Loucy (cell line): ENCODE measurements around the gene TIMP2.
A peak's percentile ranks its signal among the peaks of the same experiment; 100 is the strongest.

Experiments
- H2AFZ ChIP-seq: fragments of 200-600 bp; sonication (generic); 2 replicates; pipeline ENCODE4 v1.6.0; 2016; ENCODE audit warnings: antibody characterized with exemption, mild to moderate bottlenecking, low read length, moderate library complexity
- H3F3A ChIP-seq: fragments of 200-600 bp; 2 replicates; pipeline ENCODE4 v1.6.0; 2016; ENCODE audit warnings: antibody characterized with exemption, low read depth, mild to moderate bottlenecking
- H3K27me3 ChIP-seq: fragments of 200-600 bp; sonication (generic); 2 replicates; pipeline ENCODE4 v1.6.1; 2014; ENCODE audit warnings: low read length, mild to moderate bottlenecking; ENCODE audit not compliant: insufficient read depth, poor library complexity, severe bottlenecking
- H3K36me3 ChIP-seq: fragments of 200-600 bp; sonication (generic); 2 replicates; pipeline ENCODE4 v1.6.1; 2016; ENCODE audit warnings: low read length; ENCODE audit not compliant: insufficient read depth
- H3K4me1 ChIP-seq: fragments of 200-600 bp; sonication (generic); 2 replicates; pipeline ENCODE4 v1.5.1; 2014; ENCODE audit warnings: low read length, mild to moderate bottlenecking; ENCODE audit not compliant: insufficient read depth, poor library complexity, severe bottlenecking
- H3K4me2 ChIP-seq: fragments of 200-600 bp; sonication (generic); 2 replicates; pipeline ENCODE4 v1.6.0; 2014; ENCODE audit warnings: antibody characterized with exemption, low read length, low read depth, mild to moderate bottlenecking; ENCODE audit not compliant: poor library complexity, severe bottlenecking
- H3K4me3 ChIP-seq: fragments of 200-600 bp; sonication (generic); 2 replicates; pipeline ENCODE4 v1.5.1; 2014; ENCODE audit warnings: low read length, mild to moderate bottlenecking, mixed read lengths; ENCODE audit not compliant: poor library complexity, severe bottlenecking
- H3K79me2 ChIP-seq: fragments of 200-600 bp; sonication (generic); 2 replicates; pipeline ENCODE4 v1.6.1; 2014; ENCODE audit warnings: low read length; ENCODE audit not compliant: insufficient read depth
- H3K9ac ChIP-seq: fragments of 200-600 bp; sonication (generic); 2 replicates; pipeline ENCODE4 v1.6.0; 2014; ENCODE audit warnings: mild to moderate bottlenecking, low read depth, low read length, moderate library complexity; ENCODE audit not compliant: poor library complexity, severe bottlenecking
- H3K9me2 ChIP-seq: fragments of 200-600 bp; sonication (generic); replicated peaks from 2 replicates; pipeline ENCODE4 v1.6.1; 2016; ENCODE audit warnings: low read depth, low read length, mixed read lengths
- H3K9me3 ChIP-seq: fragments of 200-600 bp; sonication (generic); 2 replicates; pipeline ENCODE4 v1.6.1; 2014; ENCODE audit warnings: mild to moderate bottlenecking, antibody characterized with exemption, low read length, low read depth; ENCODE audit not compliant: insufficient read depth
- H4K20me1 ChIP-seq: fragments of 200-600 bp; sonication (generic); 2 replicates; pipeline ENCODE4 v1.6.0; 2014; ENCODE audit warnings: antibody characterized with exemption, low read length, mild to moderate bottlenecking; ENCODE audit not compliant: insufficient read depth, poor library complexity, severe bottlenecking
- CTCF ChIP-seq: fragments of 200-600 bp; sonication (generic); conservative IDR thresholded peaks from 2 replicates; pipeline ENCODE4 v1.5.1; 2014; ENCODE audit warnings: mild to moderate bottlenecking, antibody characterized with exemption, low read length
- EZH2phosphoT487 ChIP-seq: fragments of 200-600 bp; IDR thresholded peaks from 2 replicates; pipeline ENCODE4 v1.6.1; 2018; ENCODE audit warnings: antibody characterized with exemption, mild to moderate bottlenecking, moderate library complexity, borderline replicate concordance

The TIMP2 gene

GRCh38 chr17:78831688-78832540 is 93.3 kb downstream of the TIMP2 start:
- H3K36me3 ChIP-seq, result peaks cover 94% of the 10 kb centered on the region; the same call in 1 of the 2 replicates
- no peak overlapping the region for H3K9ac ChIP-seq
- H3K4me2 ChIP-seq, result no peak overlapping the region
- no peaks in the 10 kb centered on the region for H3K9me2 ChIP-seq
- no peaks in the 10 kb centered on the region for H3F3A ChIP-seq
- peaks cover 36% of the 10 kb centered on the region for H3K79me2 ChIP-seq
- H3K9me3 ChIP-seq, result no peaks in the 10 kb centered on the region
- H4K20me1 ChIP-seq, result peaks cover 4% of the 10 kb centered on the region
- H3K4me1 ChIP-seq, result no peaks in the 10 kb centered on the region
- H3K4me3 ChIP-seq, result no peak overlapping the region
- no peaks in the 10 kb centered on the region for H3K27me3 ChIP-seq
- H2AFZ ChIP-seq, result no peak overlapping the region
- TF ChIP-seq CTCF (no peak), EZH2phosphoT487 (no peak)

GRCh38 chr17:78829477-78829876 is 95.7 kb downstream of the TIMP2 start:
- peaks cover 4% of the 10 kb centered on the region for H3K4me1 ChIP-seq
- H3K4me3 ChIP-seq, result no peak overlapping the region
- H4K20me1 ChIP-seq, result no peaks in the 10 kb centered on the region
- no peak overlapping the region for H2AFZ ChIP-seq
- H3K9me3 ChIP-seq, result no peaks in the 10 kb centered on the region
- H3K4me2 ChIP-seq, result no peak overlapping the region
- no peaks in the 10 kb centered on the region for H3F3A ChIP-seq
- H3K36me3 ChIP-seq, result peaks cover 95% of the 10 kb centered on the region; the same call in 1 of the 2 replicates
- no peak for TF ChIP-seq EZH2phosphoT487
- H3K27me3 ChIP-seq, result no peaks in the 10 kb centered on the region
- H3K79me2 ChIP-seq, result peaks cover 17% of the 10 kb centered on the region
- no peak overlapping the region for H3K9ac ChIP-seq
- no peaks in the 10 kb centered on the region for H3K9me2 ChIP-seq

GRCh38 chr17:78828470-78829185 is 96.6 kb downstream of the TIMP2 start:
- H3K4me1 ChIP-seq, result peaks cover 4% of the 10 kb centered on the region

More at GRCh38 chr17:78828470-78829185, 96.6 kb downstream of the TIMP2 start:
- H3K9ac ChIP-seq, result no peak overlapping the region
- no peak overlapping the region for H3K4me3 ChIP-seq
- no peak overlapping the region for H3K4me2 ChIP-seq
- H3K9me3 ChIP-seq, result no peaks in the 10 kb centered on the region
- no peaks in the 10 kb centered on the region for H3K9me2 ChIP-seq
- peak; percentile 54 for TF ChIP-seq CTCF
- TF ChIP-seq EZH2phosphoT487, result no peak
- no peaks in the 10 kb centered on the region for H3F3A ChIP-seq
- no peaks in the 10 kb centered on the region for H4K20me1 ChIP-seq
- H3K36me3 ChIP-seq, result peaks cover 95% of the 10 kb centered on the region; the same call in 1 of the 2 replicates
- no peaks in the 10 kb centered on the region for H3K27me3 ChIP-seq
- no peak overlapping the region for H2AFZ ChIP-seq
- H3K79me2 ChIP-seq, result peaks cover 24% of the 10 kb centered on the region
